ENCODE results near the gene DAPK1.
A peak's percentile ranks its signal among the peaks of the same experiment; 100 is the strongest.

DAPK1 gene

DNA sequence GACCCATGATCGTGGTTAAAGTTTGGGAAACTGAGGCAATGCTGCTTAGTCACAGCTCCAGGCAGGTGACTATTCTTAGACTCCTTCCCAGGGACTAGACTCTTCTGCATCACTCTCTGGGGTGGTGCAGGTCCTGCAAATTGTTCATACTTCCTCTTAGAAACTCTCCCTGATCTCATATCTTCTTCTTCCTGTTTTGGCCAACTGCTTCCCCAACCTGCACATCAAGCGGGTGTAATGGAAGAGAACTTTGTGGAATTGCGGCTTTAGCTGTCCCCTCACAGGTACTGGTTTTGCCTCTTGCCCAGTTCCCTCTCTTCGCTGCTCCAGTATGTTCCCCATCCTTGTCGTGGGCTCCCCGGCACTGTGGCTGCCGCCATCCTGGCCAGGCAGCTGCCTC is 116.7 kb downstream of the DAPK1 start:
- DNase-seq (ENCODE audit: low spot score) = no peak

DNA sequence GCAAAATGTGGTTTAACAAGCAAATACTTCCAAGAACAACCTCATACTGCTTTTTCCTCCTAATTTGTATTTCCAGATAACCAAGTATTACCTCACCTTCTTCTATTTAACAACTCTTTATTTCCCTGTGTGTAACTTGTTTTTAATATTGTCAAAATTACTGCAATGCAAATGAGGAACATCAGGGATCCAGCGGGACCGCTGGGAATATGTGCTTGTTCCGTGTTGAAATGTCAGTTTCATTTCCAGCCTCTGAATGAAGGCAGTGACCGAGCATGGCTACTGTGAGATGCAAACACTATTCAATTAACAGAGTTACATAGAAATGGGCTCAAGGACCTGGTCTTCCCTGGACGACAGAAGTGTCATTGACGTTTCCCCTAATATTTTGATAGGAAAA is 117.5 kb downstream of the DAPK1 start:
- DNase-seq (ENCODE audit: low spot score) = no peak

- no peak for DNase-seq (ENCODE audit: low spot score)
Measured at GRCh38 chr9:87615547-87616148, 118.0 kb downstream of the DAPK1 start.

DNA sequence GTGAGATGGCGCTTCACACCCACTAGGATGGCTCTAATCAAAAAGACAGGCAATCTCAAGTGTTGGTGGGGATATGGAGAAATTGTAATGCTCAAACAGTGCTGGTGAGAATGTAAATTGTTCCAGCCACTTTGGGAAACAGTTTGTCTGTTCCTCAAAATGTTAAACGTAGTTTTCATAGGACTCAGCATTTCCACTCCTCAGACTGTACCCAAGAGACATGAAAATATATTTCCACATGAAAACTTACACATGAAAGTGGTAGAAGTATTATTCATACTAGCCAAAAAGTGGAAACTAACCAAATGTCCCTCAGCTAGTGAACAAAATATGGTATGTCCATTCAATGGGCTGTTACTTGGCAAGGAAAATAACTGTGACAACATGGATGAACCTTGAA is 120.6 kb downstream of the DAPK1 start:
- no peak for DNase-seq (ENCODE audit: low spot score)

DNA sequence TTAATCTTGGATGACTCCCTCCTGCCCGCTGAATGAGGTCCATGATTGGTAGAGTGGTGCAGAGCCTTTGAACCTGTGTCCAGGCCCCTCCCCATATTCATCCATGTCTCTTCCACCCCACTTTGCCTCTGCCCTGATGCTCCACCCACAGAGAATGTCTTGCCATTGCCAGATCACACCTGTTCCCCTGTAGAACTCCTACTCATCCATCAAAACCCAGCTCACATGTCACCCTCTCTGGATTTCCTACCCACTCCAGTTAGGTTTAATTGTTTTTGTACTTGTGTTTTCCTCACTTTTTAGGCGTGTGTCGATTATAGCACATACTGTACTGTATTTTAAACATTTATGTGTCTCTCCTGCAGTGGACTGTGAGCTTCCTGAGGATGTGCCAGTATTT is 121.3 kb downstream of the DAPK1 start:
- DNase-seq (ENCODE audit: low spot score) = no peak

DNA sequence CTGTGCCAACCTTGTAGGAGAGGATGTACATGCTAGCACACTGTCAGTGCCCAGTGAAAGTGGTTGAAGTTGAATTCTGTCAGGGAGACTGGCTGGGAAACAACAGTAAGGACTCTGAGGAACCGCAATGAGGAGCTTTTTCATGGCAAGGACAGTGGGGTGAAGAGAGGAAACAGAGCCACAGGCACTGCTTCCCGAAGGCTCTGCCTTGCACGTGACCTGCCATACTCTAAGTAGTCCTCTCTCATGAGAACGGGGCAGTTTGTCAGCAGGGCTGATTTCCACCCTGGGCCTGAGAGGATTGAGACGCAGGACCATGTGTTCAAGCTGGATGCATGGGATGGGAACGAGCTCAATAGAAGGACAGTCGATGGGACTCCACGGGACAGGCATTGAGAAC is 121.7 kb downstream of the DAPK1 start:
- DNase-seq (ENCODE audit: low spot score) = no peak

- DNase-seq (ENCODE audit: low spot score) = peak; percentile 63
Measured at GRCh38 chr9:87620731-87621322, 123.2 kb downstream of the DAPK1 start.

GRCh38 chr9:87622098-87622497 is 124.4 kb downstream of the DAPK1 start:
- no peak for DNase-seq (ENCODE audit: low spot score)

- DNase-seq (ENCODE audit: low spot score) = no peak
Measured at GRCh38 chr9:87622923-87623322, 125.3 kb downstream of the DAPK1 start.

- no peak for DNase-seq (ENCODE audit: low spot score)
Measured at GRCh38 chr9:87628346-87628745, 130.7 kb downstream of the DAPK1 start.

DNA sequence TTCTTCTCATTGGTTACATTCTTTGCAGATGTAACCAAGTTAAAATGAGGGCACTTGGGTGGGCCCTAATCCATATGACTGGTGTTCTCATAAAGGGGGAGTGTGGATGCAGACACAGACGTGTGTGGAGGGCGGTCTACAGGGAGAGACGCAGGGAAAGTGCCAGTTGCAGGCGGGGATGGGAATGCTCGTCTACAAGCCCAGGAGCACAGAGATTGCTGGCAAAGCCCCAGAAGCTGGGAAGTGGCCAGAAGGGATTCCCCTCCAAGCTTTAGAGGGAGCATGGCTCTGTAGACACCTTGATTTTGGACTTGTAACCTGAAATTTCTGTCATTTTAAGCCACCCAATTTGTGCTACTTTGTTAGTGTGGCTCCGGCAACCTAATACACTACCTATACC is 131.4 kb downstream of the DAPK1 start:
- no peak for DNase-seq (ENCODE audit: low spot score)

DNA sequence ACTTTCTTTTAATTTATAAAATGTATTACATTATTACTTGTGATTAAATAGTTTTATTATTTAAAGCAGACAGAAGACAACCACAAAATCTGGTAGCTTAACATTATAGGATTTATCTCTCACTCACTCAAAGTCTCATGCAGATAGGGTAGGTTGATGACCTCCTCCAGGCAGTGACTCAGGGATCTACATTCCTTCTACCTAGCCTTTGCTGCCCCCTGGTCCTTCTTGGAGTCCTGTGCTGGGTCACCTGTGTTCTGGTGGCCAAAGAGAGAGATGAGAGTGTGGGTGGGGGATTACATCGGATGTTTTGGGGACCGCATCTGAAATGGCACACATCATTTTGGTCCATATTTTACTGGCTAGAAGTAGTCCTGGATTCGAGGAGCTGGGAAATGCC is 132.6 kb downstream of the DAPK1 start:
- DNase-seq (ENCODE audit: low spot score) = no peak

DNA sequence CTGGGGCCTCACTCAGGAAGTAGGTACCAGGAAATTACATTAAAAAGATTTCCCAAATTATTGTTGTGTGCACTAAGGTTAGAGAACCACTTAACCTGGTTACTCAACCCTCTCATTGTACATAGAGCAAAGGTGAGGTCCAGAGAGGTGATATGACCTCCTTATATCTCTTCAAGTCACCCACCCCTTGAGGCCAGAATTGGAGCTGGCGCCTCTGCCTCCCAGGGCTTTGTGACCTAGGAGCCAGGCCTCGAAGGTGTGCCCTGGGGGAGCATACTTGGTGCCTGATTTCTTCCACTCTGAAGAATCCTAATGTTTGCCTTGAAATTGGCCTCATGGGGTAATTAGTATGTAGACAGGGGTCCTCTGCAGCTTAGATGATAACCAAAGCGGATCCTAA is 133.2 kb downstream of the DAPK1 start:
- DNase-seq (ENCODE audit: low spot score) = no peak

- DNase-seq (ENCODE audit: low spot score) = no peak
Measured at GRCh38 chr9:87635656-87636501, 138.2 kb downstream of the DAPK1 start.

DNA sequence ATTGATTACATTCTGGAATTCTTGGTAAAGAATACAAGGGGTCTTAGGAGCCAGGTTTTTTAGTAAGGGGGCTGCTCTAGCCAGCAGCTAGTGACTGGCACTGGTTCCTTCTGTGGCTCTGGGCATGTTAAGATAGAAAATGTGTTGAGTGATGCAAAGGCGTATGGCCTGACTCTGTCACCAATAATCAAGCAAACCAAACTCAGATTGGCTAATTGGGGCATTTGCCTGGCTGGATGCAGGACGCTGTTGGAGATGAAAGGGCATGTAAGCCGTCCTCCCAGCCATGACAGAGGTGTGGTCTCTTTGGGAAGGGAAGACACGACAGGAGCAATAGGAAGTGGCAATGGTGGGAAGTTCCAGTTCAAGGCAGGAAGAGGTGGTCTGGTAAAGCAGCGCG is 140.6 kb downstream of the DAPK1 start:
- DNase-seq (ENCODE audit: low spot score) = no peak

GRCh38 chr9:87639949-87640348 is 142.3 kb downstream of the DAPK1 start:
- no peak for DNase-seq (ENCODE audit: low spot score)

DNA sequence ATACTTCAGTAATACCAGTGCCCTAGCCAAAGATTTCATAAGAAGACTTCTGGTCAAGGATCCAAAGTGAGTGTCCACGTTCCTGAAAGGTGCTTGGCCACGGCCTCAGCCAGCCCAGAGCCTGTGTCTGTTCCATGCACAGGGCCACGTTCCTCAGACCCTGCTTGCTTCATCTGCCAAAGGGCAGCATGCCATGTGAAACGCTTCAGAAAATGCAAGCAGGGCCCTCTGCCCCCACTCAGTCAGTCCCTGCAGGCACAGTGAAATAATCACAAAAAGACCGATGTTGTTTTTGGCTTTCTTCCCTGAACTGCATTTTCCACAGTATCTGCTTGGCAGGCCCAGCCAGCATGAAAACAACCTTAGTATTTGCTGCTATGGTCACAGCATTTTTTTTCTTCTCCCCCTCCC is 142.7 kb downstream of the DAPK1 start:
- no peak for DNase-seq (ENCODE audit: low spot score)

DNA sequence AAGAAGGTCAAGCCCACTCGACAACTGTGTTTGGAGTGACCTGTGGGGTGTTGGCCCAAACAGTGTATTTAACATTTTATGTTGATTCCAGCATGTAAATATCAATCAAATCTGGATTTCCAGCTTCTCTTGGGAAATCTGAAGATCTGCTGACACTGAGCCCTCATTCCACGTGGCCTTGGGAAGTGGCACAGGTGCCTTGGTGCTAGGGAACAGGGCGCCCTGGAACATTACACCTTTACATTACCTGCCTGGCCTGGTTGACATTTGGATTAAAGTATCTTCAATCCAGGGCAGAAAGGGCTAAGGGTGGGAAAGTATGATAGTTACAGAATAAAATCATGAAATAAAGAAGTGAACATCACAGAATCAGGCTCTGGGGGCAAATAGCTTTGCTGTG is 143.4 kb downstream of the DAPK1 start:
- DNase-seq (ENCODE audit: low spot score) = no peak

DNA sequence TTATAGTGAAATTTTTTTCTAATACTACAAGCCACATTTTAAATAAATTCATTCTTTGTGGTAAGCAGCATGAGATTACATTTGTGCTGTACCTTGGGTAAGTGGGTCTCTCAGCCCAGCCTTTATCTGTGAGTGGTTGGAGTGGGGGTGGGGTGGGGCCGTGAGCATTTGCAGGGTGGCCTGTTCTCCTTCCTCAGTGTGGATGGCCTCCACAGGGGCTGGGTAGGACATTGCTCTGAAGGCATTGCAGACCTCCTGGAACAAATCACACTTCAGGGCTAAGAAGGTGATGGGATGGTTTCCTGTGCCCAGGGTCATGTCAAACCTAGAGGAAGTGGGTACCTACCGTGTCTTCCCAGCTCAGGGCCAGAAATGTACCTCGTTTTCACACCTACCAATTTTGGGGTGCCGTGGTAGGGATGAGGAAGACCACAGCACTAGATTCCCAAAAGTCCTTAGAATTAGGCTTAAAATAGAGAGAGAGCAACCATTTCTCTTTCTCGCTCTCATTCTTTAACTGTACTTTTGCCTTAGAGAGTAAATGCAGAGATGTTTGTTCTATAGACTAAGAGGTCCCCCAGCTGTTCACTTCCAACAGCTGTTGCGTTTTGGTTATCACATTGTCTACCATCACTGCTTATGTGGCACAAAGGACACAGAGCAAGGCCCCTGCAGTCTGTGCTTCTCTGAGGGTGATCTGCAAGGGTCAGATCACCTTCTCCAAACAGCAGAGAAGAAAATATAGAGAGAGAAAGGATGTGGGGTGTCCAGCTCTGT is 144.9 kb downstream of the DAPK1 start:
- DNase-seq (ENCODE audit: low spot score) = no peak

DNA sequence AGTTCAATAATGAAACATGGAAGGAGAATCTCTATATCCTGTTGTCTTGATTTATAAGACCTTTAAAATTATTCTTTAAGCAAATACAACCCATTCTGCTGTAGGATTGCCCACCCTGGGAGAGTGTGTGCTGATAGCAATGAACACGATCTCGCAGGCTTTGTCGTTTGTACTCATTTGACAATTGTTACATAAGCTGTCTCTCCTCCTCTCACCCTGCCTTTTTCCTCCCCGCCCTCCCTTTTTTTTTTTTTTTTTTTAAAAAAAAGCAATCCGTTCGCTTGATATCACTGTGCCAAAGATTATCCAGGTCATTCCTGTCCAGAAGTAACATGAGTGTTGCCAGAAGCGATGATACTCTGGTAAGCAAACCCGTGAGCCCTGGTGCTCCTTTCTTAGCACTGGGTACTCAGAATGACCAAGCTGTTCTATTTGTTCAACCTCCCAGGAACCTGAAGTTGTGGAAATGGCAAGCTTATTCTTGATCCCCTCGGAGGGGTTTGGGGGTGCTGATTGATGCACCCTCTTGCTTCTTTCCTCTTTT is 145.5 kb downstream of the DAPK1 start:
- no peak for DNase-seq (ENCODE audit: low spot score)

DNA sequence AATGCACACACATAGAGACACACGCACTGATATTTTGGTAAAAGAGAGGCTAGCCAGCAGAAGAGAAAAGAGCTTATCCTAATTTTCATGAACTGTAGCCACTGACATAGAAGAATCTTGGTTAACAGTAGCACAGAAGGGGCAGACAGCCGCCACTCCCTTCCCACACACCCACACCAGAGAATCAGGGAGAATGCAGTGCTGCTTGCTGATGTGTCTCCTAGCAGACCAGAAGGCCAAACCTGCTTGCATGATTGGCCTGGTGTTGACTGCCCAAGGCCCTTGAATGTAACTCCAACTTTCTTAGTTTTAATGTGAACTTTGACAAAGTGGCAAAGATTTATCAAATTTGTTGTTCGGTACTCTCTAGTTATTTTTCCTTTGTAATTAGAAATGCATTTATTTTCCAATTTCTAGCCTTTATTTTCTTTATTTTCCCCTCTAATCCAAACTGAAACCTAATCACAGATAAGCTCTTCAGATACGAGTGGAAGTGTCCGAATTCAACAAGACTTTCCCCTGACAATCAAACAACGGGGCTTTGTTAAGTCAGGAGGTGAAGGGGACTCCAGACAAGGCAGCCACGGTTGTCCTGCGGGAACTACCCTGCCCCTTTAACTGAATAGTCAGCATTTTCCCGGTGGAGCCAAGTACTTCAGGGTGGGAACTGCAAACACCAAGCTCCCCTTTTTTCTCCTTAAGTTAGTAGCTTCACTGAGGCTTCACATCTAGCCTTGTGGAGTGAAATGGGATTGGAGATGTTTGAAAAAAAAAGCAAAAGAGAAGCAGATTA is 146.3 kb downstream of the DAPK1 start:
- no peak for DNase-seq (ENCODE audit: low spot score)

DNA sequence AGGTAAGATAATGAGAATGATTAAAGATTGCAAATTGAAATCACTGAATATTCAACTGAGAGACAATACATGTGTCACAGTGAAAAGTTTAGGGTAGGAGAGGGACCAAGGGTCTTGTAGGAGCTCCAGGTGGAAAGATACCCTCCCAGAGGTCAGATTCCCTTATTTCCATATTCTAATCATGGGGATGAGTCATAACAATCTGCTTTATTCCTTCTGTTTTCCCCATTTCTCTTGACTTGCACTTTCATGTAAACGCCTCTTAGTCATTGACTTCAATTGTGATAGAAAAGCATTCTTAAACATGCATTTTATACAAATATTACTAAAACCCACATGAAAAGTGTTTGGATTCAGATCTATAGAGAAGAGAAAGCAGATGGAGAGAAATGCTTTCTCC is 147.0 kb downstream of the DAPK1 start:
- DNase-seq (ENCODE audit: low spot score) = no peak

Measured in Ammon's horn (tissue), 1 donor.